Esophagus muscularis mucosa (tissue), 4 donors: ENCODE measurements around the gene CHCHD6. TPM values are rescaled to one million over a fixed set of nuclear protein-coding genes. Genes with fewer than 3 reads are reported as not detected.

Source experiments
- DNase-seq: peaks from one replicate; pipeline ENCODE4 v3.0.0-alpha.2; 2017; ENCODE audit errors: extremely low spot score
- H3K27ac ChIP-seq, 4 donors: fragments of 200-600 bp; sonication (generic); replicated peaks in 1 of 4; 1 replicate in 3 of 4; 2 replicates in 1 of 4; pipeline ENCODE4 v1.5.1; 2016 to 2019; ENCODE audit warnings: mild to moderate bottlenecking in 1 of 4
- H3K27me3 ChIP-seq, 4 donors: fragments of 200-600 bp; sonication (generic); one replicate each; pipeline versions ENCODE4 v1.5.1 to v1.6.0; 2016 to 2019
- H3K36me3 ChIP-seq, 4 donors: fragments of 200-600 bp; sonication (generic); one replicate each; pipeline ENCODE4 v1.5.1; 2016 to 2019
- H3K4me1 ChIP-seq, 4 donors: fragments of 200-600 bp; sonication (generic); one replicate each; pipeline ENCODE4 v1.5.1; 2016 to 2019
- H3K4me3 ChIP-seq, 4 donors: fragments of 200-600 bp; sonication (generic); 1 replicate in 2 of 4; 2 replicates in 2 of 4; pipeline ENCODE4 v1.5.1; 2016 to 2019; ENCODE audit warnings: mild to moderate bottlenecking in 4 of 4, moderate library complexity in 1 of 4
- H3K9me3 ChIP-seq, 4 donors: fragments of 200-600 bp; sonication (generic); 1 replicate in 3 of 4; 2 replicates in 1 of 4; pipeline ENCODE4 v1.5.1; 2016 to 2019
- EP300 ChIP-seq: sonication (generic); formaldehyde crosslinking; IDR thresholded peaks from one replicate; pipeline ENCODE4 v1.6.1; 2017; ENCODE audit warnings: antibody characterized with exemption
- POLR2A ChIP-seq: fragments of 450-650 bp; IDR thresholded peaks from one replicate; pipeline ENCODE4 v1.6.1; 2017; ENCODE audit warnings: antibody characterized with exemption, moderate library complexity, mild to moderate bottlenecking, low read depth
- POLR2AphosphoS5 ChIP-seq, 2 donors: sonication (generic); formaldehyde crosslinking; IDR thresholded peaks; one replicate each; pipeline ENCODE4 v1.6.1; 2017; ENCODE audit warnings: antibody characterized with exemption in 2 of 2
- WGBS: methylation state at CpG from one replicate; pipeline ENCODE4 v1.1.5; 2018; 5-methylcytosine and 5-hydroxymethylcytosine counted together
- intact Hi-C: fragments of 100-400 bp; cut with DNase I; formaldehyde crosslinking; loops from one replicate; pipeline ENCODE4 v1.15.1; 2023
- total RNA-seq, 4 donors: library from RNA; depleted of rRNA; stranded (reverse); fragments of >200 nt; gene quantifications; one replicate each; pipeline versions ENCODE4 v1.1.0 to v1.2.1, GENCODE V29; 2016
- TF ChIP-seq, protein P1 (sequence below), 3 experiments: fragments of 200-600 bp in 2 of 3; fragments of 450-650 bp in 1 of 3; sonication (generic) in 2 of 3; IDR thresholded peaks; one replicate each; pipeline ENCODE4 v1.5.1; 2017 to 2019; ENCODE audit warnings: antibody characterized with exemption in 3 of 3, mild to moderate bottlenecking in 2 of 3, moderate library complexity in 1 of 3

Gene CHCHD6
- total RNA-seq, 4 donors from 2014 or later: 10.3 to 13.4 (median 12.1) TPM

DNA sequence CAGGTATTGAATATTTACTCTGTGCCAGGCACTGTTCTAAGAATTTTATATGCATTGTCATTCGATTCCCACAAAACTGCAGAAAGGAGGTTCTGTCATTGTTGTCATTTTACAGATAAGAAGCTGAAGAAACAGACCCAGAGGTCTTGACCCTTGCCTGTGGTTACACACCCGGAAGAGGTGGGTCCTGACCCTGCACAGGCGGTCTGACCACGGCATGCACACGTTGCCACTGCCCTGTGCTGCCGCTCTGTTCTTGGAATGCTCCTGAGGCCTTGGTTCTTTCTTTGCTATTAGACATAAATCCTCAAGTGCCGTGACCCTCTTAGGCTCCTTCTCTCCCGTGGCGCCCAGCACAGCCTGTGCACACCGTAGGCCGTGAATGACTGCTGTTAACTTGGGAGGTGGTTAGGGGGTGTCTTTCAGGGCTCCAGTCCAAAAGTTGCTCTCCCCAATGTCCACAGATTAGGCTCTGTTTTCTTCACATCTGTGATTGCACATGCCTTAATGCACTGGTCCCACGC lies 204.8 kb downstream of the CHCHD6 start:
- H3K27me3 ChIP-seq: no peaks in the 10 kb centered on the region
- H3K9me3 ChIP-seq: no peaks in the 10 kb centered on the region
- TF ChIP-seq POLR2AphosphoS5 (IDR thresholded peaks at IDR 0.05) (no peak), EP300 (no peak), POLR2A (no peak)
- TF ChIP-seq, protein P1, sequence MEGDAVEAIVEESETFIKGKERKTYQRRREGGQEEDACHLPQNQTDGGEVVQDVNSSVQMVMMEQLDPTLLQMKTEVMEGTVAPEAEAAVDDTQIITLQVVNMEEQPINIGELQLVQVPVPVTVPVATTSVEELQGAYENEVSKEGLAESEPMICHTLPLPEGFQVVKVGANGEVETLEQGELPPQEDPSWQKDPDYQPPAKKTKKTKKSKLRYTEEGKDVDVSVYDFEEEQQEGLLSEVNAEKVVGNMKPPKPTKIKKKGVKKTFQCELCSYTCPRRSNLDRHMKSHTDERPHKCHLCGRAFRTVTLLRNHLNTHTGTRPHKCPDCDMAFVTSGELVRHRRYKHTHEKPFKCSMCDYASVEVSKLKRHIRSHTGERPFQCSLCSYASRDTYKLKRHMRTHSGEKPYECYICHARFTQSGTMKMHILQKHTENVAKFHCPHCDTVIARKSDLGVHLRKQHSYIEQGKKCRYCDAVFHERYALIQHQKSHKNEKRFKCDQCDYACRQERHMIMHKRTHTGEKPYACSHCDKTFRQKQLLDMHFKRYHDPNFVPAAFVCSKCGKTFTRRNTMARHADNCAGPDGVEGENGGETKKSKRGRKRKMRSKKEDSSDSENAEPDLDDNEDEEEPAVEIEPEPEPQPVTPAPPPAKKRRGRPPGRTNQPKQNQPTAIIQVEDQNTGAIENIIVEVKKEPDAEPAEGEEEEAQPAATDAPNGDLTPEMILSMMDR (IDR thresholded peaks at IDR 0.05): no peak
- intact Hi-C loops: no loop called here
- 86% methylated on average over 12 of the region's 12 CpGs for WGBS
- H3K4me3 ChIP-seq: no peak overlapping the region
- H3K36me3 ChIP-seq: no peaks in the 10 kb centered on the region
- H3K4me1 ChIP-seq: peaks cover 0 to 18% (median 9%) of the 10 kb centered on the region in 4 donors
- no peak overlapping the region for H3K27ac ChIP-seq
- DNase-seq: no peak

DNA sequence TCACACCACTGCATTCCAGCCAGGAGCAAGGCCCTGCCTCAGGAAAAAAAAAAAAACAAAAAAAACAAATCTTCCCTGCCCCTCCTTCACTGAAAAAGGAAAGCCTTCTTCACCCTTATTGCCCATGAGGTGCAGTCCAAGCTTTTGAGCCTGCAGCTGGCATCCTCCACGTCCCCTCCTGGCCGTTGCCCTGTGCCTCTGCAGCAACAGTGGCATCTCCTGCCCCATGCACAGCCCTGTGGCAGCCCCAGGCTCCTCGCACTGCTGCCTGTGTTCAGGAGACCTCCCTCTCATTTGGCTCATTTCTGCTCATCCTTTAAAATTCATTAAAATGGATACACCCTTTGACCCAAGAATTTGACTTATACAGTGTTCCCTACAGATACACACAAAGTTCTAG lies 206.2 kb downstream of the CHCHD6 start:
- no peak for DNase-seq
- TF ChIP-seq POLR2A: no peak
- no peak for TF ChIP-seq EP300
- TF ChIP-seq, protein P1 (IDR thresholded peaks at IDR 0.05): no peak
- TF ChIP-seq POLR2AphosphoS5 (IDR thresholded peaks at IDR 0.05): no peak
- H3K4me1 ChIP-seq: peaks cover 0 to 18% (median 9%) of the 10 kb centered on the region in 4 donors
- no peak overlapping the region for H3K27ac ChIP-seq
- 98% methylated on average over 3 of the region's 3 CpGs for whole genome bisulfite sequencing
- intact Hi-C loops: no loop called here
- H3K4me3 ChIP-seq: no peak overlapping the region
- H3K9me3 ChIP-seq: no peaks in the 10 kb centered on the region
- H3K36me3 ChIP-seq: peaks cover 0 to 6% (median 6%) of the 10 kb centered on the region in 4 donors
- H3K27me3 ChIP-seq: no peaks in the 10 kb centered on the region

DNA sequence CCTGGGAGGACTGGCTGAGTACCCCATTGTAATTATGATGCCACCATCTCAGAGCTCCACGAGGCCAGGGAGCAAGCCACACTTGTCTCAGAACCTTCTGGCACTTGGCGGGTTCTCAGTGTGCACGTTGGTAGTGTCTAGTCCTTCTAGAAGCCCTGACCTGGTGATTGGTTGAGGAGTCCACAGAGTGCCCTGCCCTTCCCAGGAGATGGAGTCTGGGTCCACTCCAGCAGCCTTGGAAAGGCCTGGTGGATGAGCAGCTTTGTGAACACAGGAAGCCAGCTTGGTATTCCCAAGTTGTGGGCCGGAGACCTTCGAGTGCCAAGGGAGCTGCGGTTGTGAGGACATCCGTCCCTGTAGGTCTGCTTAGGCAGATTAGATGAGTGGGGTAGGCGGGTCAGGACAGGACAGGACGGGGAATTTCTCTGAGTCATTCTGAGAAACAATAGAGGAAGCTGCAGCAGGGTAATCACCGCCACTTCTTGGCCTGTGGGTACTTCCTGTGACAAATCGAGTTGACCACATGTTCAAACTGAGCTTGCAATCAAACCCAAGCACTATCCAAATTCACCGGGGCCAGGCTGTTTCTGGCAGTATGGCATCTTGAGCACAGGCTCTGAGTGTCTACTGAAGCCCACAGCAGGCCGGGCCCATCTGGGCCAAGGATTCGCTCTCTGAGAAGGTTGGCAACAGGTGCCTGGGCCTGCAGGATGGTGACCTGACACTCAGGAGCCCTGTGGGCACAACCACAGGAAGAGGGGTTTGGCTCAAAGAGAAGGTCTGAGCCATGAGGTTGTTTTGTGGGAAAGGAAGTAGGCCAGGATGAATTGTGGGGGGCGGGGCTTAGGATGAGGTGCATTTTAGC lies 207.4 kb downstream of the CHCHD6 start:
- no peak overlapping the region for H3K4me3 ChIP-seq
- no peaks in the 10 kb centered on the region for H3K9me3 ChIP-seq
- no peak for DNase-seq
- H3K27me3 ChIP-seq: no peaks in the 10 kb centered on the region
- peaks cover 0 to 12% (median 8%) of the 10 kb centered on the region in 4 donors for H3K36me3 ChIP-seq
- 57% methylated on average over 11 of the region's 15 CpGs for WGBS
- intact Hi-C loops: no loop called here
- peak overlapping the region in 1 of 4 donors; percentile 25 for H3K27ac ChIP-seq
- TF ChIP-seq, protein P1 (IDR thresholded peaks at IDR 0.05): no peak
- TF ChIP-seq POLR2AphosphoS5 (IDR thresholded peaks at IDR 0.05) (peak; percentile 15 to 19), EP300 (no peak), POLR2A (no peak)
- peaks cover 0 to 18% (median 9%) of the 10 kb centered on the region in 4 donors for H3K4me1 ChIP-seq

DNA sequence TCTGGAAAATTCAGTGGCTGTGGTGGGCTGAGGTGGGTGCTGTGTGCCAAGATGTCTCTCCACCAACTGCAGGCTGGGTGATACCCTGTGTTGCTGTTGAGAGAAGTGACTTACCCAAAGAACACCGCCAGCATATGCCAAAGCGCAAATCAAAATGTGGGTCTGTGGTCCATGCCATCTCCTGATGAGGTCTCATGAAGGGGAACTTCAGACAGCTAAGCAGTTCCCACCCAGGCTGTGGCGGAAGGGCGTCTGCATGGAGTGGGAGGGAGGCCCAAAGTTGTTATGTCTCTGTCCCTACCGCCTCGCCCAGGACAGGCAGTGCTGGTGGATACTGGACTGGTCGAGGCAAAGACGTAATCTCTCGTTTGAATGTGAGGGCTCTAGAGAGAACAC lies 208.0 kb downstream of the CHCHD6 start:
- Histone ChIP-seq H3K36me3 (peaks cover 0 to 18% (median 13%) of the 10 kb centered on the region in 4 donors), H3K27me3 (no peaks in the 10 kb centered on the region), H3K27ac (peak overlapping the region in 1 of 4 donors; percentile 25), H3K4me3 (no peak overlapping the region), H3K4me1 (peaks cover 0 to 18% (median 9%) of the 10 kb centered on the region in 4 donors), H3K9me3 (no peaks in the 10 kb centered on the region)
- WGBS: 95% methylated on average over 7 of the region's 9 CpGs
- intact Hi-C loops: no loop called here
- TF ChIP-seq, protein P1 (IDR thresholded peaks at IDR 0.05): no peak
- TF ChIP-seq POLR2A (no peak), POLR2AphosphoS5 (IDR thresholded peaks at IDR 0.05) (no peak), EP300 (no peak)
- DNase-seq: no peak
